Right lobe of liver (tissue), 4 donors: ENCODE data around the gene PTPN7.
"Not testable (repeated sequence)": the region's sequence is repeated elsewhere in the genome, so short reads cannot be mapped to it uniquely, and the experiment has no call there.

Experiments used
- CTCF ChIP-seq, 4 donors: fragments of 200-600 bp in 3 of 4; fragments of 450-650 bp in 1 of 4; IDR thresholded peaks; one replicate each; pipeline versions ENCODE4 v1.5.1 to v1.8.0; 2016 to 2022; ENCODE audit warnings: antibody characterized with exemption in 4 of 4, mild to moderate bottlenecking in 2 of 4
- POLR2A ChIP-seq: fragments of 450-650 bp; IDR thresholded peaks from one replicate; pipeline ENCODE4 v1.6.1; 2017; ENCODE audit warnings: antibody characterized with exemption, mild to moderate bottlenecking
- donor health status: DM: no; HTN: no; CAD: no.
- donor health status: DM: no; HTN: no; CAD: no.
- donor health status: DM: no; HTN: yes; CAD: no.

GRCh38 chr1:202141468-202141867 lies 18.9 kb downstream of the PTPN7 start:
- TF ChIP-seq CTCF (IDR thresholded peaks at IDR 0.05); POLR2A: not testable (repeated sequence)
